HG02798 (cell line): ENCODE data around the gene MGLL.
"Not testable (repeated sequence)": the region's sequence is repeated elsewhere in the genome, so short reads cannot be mapped to it uniquely, and the experiment has no call there.

Experiments
- ATAC-seq: cut with Tn5 transposase; IDR thresholded peaks from one replicate; pipeline ENCODE4 v1.9.1; 2021; ENCODE audit warnings: mild to moderate bottlenecking; ENCODE audit not compliant: unreplicated experiment, poor library complexity

The MGLL gene

DNA sequence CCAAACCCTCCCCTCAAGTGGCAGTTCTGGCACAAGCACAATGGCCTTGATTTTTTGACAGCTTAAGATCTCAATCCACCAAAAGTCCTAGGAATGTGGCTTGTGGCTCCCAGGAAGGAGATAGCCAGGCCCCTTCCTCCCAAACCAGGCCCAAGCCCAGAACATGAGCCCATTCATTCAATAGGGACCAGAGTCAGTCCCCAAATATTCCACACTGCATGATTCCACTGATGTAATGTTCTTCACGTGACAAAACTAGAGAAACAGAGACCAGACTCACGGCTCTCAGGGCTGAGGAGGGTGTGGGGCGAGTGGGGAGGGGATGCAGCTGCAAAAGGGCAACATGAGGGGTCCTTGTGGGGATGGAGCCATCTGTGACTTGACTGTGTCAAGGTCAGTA, 124.0 kb downstream of the MGLL start:
- ATAC-seq = no peak

DNA sequence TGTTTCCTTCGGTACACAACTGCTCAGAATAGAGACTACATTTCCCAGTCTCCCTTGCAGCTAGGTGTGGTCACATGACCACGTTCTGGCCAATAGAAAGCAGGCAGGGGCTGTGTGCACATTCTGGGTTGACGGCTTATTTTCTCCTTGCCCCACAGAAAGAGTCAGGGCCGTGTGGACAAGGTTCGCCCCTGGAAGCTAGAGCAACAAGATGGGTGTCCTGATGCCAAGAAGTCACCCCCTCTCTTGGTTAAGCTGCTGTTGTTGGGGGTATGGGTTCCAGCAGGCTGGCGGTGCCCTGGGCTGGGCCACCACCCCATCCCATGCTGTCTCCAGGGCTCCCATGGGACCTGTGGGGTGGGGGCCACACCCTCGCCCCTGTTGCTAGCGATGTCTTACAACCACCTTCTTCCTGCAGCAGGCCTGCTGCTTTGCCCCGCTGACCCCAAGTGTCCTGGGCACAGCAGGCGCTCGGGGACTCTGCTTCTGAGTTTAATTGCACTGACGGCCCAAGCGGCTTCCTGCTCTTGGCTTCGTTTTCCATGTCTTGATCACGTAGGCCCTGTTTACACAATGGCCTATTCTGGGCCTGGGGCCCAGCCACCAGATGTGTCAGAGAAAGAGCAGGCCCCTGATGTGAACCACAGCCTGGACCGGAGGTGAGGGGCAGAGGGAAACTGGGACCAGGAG, 124.6 kb downstream of the MGLL start:
- peak; percentile 80 for ATAC-seq

DNA sequence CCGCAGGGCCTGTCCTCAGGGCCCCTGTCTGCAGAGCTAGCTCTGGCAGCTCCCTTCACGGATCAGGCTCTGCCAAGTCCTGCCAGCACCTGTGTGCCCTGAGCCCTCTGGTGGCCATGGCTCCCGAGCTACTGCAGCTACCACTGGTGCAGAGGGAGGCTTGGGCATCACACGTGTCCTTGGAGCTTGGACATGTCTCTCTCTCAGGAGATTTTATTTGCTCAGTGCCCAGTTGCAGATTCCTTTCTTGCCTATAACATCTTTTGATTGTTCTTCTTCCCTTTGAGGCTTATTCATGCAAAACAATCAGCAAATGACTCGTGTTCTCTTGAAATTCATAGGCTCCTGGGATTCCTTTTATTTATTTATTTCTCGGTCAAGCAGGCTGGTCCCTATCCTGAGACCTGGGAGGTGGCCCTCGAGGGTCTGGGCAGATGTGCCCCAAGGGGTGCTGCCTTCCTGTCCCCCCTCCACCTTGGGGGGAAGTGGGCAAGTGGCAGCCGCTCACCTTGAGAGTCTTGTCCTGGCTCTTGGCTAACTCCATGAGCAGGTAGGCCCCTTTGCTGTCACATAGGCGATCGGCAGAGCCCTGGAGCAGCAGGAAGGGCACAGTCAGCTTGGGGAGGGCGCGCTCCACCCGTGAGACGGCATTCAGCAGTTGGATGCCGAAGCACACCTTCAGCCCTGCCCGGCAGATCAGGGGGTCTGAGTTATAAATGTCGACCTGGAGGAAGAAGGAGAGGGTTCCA, 127.7 kb downstream of the MGLL start:
- ATAC-seq = no peak

DNA sequence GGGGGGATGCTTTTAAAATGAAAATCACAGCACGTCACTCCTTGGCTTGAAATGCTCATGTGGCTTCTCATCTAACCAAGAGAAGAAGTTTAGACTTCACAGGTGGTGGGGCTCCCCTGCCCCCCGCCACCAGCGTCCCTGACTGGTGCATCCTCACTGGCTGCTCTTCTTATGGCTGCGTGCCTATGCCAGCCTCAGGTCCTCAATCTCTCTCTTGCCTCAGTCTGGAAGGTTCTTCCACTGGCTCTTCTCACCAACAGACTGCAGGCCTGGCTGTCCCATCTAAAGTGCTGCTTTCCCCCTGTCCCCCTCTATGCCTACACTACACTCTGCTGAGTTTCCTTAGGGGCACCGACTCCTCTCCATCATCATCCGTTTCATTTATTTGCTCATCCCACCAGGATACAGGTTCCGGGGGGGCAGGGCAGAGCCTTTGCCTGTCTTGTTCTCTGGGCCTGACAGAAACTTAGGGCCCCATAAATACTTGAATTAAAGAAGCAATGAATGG, 128.9 kb downstream of the MGLL start:
- no peak for ATAC-seq

DNA sequence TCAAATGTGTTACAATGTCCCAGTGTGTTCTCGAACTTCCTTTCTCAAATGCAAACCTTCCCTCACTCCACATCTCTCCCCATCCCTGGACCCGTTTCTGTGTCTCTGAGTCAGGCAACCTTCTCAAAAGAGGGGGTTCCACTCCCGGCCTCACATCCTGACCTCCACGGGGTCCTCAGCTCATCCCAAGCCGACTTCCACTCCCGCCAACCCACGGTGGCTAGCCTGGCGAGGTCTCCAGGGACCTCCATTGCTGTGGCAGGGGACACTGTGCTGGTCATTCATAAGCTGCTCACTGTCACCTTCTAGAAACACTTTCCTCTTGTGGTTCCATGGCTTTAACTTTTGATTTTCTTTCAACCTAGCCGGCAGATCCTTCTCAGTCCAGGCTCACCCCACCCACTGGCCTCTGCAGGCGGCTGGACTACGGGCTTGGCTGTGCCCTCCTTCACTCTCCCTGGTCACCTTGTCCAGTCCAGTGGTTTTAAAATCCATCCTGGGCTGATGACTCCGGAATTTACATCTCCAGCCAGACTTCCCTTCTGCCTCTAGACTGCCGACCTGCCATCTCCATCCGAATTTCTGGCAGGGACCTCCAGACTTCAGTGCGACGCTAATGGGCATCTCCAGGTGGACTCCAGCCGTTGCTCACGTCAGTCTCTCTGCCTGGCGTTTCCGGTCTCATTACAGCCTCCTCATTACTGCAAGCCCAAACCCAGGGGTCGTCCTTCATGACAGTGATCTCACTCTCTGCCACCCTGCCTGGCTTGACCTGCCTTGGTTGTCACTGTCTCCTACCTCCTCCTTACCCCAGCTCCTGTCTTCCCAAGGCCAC, 129.6 kb downstream of the MGLL start:
- ATAC-seq = no peak

DNA sequence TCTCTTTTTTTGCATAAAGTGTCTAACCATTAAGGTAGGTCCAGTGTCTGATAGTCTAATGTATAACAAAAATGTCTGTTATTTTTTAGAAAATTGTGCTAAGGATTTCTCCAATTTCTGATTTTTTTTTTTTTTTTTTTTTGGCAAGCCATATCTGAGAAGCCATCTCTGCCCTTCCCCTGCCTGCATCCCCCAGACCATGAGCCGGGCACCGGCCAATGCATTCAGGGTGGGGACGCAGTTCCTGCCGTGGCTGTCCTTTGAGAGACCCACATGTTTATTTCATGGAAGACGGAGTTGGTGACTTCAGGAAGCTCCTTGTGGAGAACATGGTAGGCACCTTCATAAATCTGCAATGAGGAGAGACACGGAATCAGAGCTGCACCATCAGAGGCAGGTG, 130.3 kb downstream of the MGLL start:
- ATAC-seq = no peak

DNA sequence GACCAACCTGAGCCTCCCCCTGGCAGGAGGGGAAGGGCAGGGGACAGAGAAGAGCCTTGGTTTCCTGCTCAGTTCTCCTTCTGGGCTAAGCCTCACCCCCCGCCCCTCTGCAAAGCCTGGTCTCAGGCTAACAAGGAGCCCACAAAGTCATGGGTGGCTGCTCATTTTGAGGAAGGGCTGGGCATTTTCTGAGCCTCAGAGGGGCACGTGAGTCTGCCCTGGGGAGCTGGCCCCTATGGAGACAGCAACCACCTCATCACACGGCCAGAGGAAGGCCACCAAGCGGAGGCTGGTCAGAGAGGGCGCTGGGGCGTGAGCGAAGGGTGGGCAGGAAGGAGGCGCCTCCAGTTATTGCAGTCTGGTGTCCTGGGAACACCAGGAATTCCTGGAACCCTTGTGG, 130.8 kb downstream of the MGLL start:
- ATAC-seq = no peak

DNA sequence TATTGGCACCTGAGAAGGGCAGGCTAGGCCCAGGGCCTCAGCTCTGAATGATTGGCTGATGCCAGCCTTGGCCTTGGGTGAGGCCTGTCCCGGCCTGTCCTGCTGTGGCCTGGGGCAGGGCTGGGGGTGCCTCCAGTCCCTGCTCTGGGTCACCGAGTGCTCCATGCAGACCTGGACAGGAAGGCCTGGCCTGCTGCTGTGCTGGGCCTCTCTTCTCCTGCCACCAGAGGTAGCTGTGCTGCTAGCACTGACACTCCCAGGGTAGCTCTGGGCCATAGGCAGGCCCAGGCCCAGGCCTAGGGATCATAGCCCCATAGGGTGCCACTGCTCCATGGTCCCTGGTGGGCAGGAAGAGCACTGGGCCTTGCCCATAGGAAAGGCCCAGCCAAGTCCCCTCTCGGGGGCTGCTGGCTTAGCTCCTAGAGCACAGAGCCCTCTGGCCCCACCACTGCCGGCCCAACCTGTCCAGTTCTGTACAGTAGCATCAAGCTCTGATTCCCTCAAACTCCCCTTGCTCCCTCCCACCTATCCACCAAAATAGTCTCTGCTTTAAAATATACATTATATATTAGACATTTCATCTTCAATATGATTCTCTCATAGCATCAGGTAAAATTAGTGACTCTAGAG, 131.4 kb downstream of the MGLL start:
- ATAC-seq = no peak

DNA sequence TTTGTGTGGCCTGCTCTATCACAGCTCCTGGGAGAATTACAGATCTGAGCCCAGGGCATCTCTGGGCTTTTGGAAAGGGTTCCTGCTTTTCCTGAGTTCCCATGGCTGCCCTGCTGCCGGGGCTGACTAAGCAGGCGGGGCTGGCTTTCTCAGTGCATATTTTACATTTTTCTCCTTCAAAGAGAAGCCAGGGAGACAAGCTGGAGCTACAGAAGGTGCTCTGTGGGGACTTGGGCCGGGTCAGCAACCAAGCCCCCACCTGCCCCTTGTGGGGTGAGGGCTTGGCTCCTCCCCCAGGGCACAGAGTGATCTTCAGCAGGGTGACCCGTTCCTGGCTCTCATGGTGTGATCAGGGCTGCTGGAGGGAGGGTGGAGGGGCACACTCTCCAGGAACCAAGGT, 132.2 kb downstream of the MGLL start:
- ATAC-seq = no peak

DNA sequence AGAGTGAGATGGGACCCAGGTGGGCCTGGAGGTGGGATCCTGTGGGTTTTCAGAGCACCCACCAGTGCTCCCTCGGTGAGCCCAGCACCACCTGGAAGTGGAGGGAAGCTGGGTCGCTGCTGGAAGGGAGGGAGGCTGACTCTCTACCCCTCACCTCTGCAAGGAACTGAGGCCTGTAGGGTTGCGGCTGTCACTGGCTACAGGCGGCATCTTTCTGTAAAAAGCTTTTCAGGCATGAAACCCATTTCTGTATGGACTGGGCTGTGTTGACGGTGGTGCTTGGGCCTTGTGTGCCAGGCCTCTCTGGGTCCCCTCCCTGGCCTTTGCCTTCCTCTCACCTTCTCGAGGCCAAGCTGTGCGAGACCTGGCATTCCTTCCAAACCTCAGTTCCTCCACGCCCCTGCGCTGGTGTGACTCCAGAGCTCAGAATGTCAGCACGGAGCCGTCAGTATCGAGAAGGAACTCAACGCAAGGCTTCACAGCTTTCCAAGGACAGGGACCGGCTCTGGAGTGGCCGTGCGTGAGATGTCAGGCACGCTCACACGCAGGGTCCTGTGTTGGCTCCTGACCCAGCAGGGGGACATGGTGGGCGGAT, 133.0 kb downstream of the MGLL start:
- no peak for ATAC-seq

DNA sequence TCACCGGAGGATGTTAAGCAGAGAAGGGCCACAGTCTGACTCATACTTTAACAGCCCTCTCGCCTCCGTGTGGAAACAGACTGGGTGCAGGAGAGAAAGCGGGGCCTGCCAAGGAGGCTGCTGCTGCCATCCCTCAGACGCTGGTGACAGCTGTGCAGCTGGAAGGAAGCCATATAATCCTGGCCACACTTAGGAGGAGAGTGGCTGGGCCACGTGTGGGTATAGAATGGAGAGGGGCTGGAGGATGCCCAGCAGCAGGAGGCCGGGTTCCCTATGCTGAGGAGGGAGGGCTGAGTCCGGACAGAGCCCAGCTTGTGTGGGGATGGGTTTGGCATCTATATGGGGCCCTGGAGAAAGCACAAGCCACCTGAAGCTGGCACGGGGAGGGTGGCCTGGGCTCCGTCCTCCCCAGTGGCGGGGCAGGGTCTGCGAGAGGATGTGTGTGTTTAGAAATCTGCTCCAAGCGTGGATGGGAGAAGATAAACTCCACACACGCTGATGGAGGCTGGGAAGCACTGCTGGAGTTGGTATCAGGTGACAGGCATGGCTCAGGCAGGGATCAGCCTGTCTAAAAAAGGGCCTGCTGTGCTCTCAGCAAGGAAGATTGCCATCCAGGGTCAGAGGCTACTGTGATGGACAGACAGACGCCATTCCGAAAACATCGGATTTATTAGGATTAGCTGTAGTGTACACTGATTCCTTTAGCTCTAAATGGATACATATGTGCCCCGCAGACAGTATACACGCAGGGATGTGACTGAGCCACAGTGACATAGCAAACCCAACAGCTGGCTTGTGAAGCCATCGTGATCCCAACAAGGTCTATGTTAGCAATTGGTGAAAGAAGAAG, 133.7 kb downstream of the MGLL start:
- no peak for ATAC-seq

DNA sequence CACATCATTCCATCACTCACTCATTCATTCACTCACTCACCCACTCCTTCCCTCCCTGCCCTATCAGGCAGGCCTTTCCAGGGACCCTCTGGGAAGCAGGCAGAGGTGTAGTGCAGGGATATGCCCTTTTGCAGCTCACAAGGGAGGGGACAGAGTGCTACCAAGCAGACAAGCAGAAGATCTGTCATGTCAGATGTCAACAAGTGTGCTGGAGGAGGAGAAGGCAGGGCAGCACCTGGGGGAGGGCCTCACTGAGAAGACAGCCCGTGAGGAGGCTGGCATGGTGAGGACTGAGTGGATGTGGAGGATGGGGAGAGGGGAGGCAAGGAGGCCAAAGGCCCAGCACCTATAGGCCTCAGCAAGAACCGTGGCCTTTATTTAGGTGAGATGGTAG, 134.3 kb downstream of the MGLL start:
- no peak for ATAC-seq

DNA sequence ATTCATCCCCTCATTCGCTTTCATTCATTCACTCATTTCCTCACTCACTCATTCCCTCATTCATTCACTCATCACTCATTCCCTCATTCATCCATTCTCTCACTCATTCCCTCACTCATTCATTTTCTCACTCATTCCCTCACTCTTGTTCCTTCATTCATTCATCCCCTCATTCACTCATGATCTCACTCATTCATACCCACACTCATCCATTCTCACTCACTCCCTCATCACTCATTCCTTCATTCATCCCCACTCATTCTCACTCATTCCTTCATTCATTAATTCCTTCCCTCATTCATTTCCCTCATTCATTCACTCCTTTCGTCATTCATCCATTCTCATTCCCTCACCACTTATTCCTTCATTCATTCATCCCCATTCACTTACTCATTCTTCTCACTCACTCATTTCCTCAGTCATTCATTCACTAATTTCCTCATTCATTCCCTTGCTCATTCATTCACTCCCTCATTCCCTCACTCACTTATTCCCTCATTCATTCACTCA, 135.0 kb downstream of the MGLL start:
- ATAC-seq = no peak

DNA sequence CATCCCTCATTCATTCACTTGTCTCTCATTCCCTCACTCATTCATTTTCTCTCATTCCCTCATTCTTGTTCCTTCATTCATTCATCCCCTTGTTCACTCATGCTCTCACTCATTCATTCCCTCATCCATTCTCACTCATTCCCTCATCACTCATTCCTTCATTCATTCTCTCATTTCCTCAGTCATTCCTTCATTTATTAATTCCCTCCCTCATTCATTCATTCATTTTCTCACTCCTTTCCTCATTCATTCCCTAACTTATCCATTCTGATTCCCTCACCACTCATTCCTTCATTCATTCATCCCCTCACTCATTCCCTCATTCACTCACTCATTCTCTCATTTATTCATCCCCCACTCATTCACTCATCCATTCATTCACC, 135.8 kb downstream of the MGLL start:
- no peak for ATAC-seq

DNA sequence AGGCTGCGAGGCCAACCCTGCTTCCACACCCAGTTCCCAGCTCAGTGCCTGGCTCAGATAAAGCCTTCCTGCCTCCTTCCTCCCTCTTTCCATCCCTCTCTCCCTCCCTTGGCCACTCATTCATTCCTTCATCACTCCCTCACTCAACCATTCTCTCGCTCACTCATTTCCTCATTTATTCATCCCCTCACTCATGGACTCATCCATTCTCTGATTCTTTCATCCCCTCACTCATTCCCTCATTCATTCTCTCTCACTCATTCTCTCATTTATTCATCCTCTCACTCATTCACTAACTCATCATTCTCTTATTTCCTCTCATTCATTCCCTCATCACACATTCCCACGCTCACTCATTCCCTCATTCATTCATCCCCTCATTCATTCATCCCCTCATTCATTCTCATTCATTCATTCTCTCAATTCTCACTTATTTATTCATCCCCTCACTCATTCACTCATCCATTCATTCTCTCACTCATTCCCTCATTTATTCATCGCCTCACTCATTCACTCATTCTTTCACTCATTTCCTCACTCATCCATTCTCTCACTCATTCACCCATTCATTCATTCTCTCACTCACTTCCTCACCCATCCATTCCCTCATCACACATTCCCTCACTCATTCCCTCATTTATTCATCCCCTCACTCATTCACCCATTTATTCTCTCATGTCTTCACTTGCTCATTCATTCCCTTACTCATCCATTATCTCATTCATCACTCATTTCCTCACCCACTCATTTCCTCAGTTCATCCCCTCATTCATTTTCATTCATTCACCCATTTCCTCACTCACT, 136.4 kb downstream of the MGLL start:
- ATAC-seq = no peak

DNA sequence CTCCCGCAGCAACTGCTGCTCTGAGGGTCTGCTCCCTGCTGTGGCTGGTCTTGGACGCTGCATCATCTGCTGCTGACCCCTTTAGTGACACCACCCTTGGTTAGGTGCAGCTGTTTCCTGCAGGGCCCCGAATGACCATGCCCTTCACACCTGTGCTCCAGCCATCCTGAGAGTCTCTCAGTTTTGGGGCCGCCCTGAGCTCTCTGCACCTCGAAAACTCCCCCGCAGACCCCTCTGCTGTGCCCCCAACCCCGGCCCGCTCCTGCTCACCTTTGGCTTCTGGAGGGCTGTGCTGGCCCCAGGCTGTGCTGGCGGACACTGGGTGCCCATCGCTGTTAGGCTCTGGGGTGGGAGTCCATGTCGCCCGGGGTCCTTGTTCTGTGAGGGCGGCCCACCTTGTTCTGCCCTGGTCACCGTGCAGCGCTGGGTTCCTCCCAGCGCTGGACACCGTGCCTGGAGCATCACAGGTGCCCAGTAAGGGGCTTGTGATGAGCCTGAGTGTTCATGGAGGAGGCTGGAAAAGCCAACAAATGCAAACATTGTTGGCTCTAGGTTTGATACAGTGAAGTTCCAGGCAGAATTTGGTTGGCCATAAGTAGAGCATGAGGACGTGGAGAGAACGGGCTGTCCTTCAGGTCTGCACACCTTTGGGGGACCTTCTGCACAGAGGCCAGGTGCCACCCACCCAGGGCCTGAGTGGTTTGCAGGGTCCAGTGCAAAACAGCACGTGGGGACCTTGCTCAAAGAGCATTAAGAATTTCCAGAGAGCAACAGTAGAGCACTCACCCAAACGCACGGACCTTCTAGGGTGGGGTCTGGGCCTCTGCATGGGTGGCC, 137.2 kb downstream of the MGLL start:
- no peak for ATAC-seq

DNA sequence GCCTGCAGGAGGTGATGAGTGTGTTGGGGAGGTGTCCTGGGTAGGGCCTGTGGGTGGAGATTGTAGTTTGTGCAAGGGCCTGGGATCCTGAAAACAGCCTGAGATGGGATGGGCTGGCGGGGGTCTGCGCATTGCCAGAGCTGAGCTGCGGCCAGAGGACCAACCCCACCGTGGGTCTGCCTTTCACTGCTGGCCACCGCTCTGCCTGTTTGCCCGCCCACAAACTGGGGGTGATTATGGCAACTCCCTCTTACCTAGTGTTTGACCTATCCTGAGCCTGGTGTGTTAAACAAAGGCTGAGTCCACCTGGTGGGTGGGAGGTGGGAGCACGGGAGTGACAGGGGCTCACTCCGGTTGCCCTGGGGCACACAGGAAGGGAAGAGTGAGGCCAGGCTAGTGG, 139.8 kb downstream of the MGLL start:
- ATAC-seq = no peak

DNA sequence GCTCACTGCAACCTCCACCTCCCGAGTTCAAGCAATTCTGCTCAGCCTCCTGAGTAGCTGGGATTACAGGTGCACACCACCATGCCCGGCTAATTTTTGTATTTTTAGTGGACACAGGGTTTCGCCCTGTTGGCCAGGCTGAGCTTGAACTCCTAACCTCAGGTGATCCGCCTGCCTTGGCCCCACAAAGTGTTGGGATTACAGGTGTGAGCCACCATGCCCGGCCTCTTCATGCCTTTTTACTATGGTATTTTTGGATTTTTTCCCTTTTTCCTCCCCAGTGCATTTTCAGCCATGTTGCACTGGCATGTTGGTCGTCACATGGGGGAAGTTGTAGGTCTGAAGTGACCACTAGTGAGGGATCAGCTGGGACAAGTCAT, 140.2 kb downstream of the MGLL start:
- not testable (repeated sequence) for ATAC-seq
